Left renal cortex interstitium (tissue), 4 donors: ENCODE data around the gene PCDHGB2. TPM values are rescaled to one million over a fixed set of nuclear protein-coding genes. Genes with fewer than 3 reads are reported as not detected.
"Not testable (repeated sequence)": the region's sequence is repeated elsewhere in the genome, so short reads cannot be mapped to it uniquely, and the experiment has no call there.

Experiments
- DNase-seq, 4 donors: peaks; one replicate each; pipeline ENCODE4 v3.0.0-alpha.2; 2013; ENCODE audit warnings: low read depth in 4 of 4, low spot score in 2 of 4, missing footprints in 1 of 4
- polyA plus RNA-seq, 4 donors: library from polyadenylated mRNA; unstranded; fragments of 120-200 nt; gene quantifications; one replicate each; pipeline ENCODE4 v1.2.1, GENCODE V29; 2013; ENCODE audit not compliant: insufficient read length in 4 of 4

PCDHGB2 gene
- polyA plus RNA-seq, 4 donors, result 3.2 to 4.9 (median 3.8) TPM

- DNase-seq, result no peak
These were observed 23.6 kb downstream of the PCDHGB2 start for GRCh38 chr5:141383345-141383744.

- DNase-seq, result no peak
These were observed 24.9 kb downstream of the PCDHGB2 start for GRCh38 chr5:141384471-141385267.

- DNase-seq, result not testable (repeated sequence)
These were observed 27.9 kb downstream of the PCDHGB2 start, which contains the start of gene PCDHGB4 for GRCh38 chr5:141387557-141388311. TSS of gene PCDHGB4 (plus strand) at chr5:141387698. CDS start at chr5:141387885, 187 bp downstream.

- DNase-seq, result no peak
These were observed 28.9 kb downstream of the PCDHGB2 start for GRCh38 chr5:141388661-141389060.

GRCh38 chr5:141389153-141390042, 29.6 kb downstream of the PCDHGB2 start:
- no peak for DNase-seq

- DNase-seq, result no peak
These were observed 32.8 kb downstream of the PCDHGB2 start, which contains the start of gene PCDHGA8 for GRCh38 chr5:141392429-141393198. TSS of gene PCDHGA8 (plus strand) at chr5:141392633. CDS start at chr5:141392814, 181 bp downstream.

GRCh38 chr5:141393267-141393666, 33.5 kb downstream of the PCDHGB2 start:
- no peak for DNase-seq

GRCh38 chr5:141394401-141395187, 34.8 kb downstream of the PCDHGB2 start:
- not testable (repeated sequence) for DNase-seq

GRCh38 chr5:141397756-141398551, 38.2 kb downstream of the PCDHGB2 start, which contains the start of gene PCDHGB5:
TSS of gene PCDHGB5 (plus strand) at chr5:141397947. CDS start at chr5:141398128, 181 bp downstream.
- not testable (repeated sequence) for DNase-seq

- no peak for DNase-seq
These were observed 38.8 kb downstream of the PCDHGB2 start for GRCh38 chr5:141398608-141399007.

- DNase-seq, result no peak
These were observed 39.9 kb downstream of the PCDHGB2 start for GRCh38 chr5:141399555-141400258.

- no peak for DNase-seq
These were observed 42.9 kb downstream of the PCDHGB2 start, which contains the start of gene PCDHGA9 for GRCh38 chr5:141402553-141403243. TSS of gene PCDHGA9 (plus strand) at chr5:141402778. CDS start at chr5:141402953, 175 bp downstream.

GRCh38 chr5:141403387-141403786, 43.6 kb downstream of the PCDHGB2 start:
- DNase-seq, result no peak

GRCh38 chr5:141407790-141408505, 48.2 kb downstream of the PCDHGB2 start, which contains the start of gene PCDHGB6:
TSS of gene PCDHGB6 (plus strand) at chr5:141408021. CDS start at chr5:141408203, 182 bp downstream.
- DNase-seq, result not testable (repeated sequence)

GRCh38 chr5:141409598-141410306, 50.0 kb downstream of the PCDHGB2 start:
- DNase-seq, result no peak
